ENCODE results near the gene MTFMT. TPM values are rescaled to one million over a fixed set of nuclear protein-coding genes. Genes with fewer than 3 reads are reported as not detected.

The MTFMT gene
- polyA plus RNA-seq, 1 experiment = 15.3 TPM

GRCh38 chr15:65068403-65068788 lies 39.0 kb upstream of the MTFMT start:
- peak overlapping the region; percentile 91 for H3K27ac ChIP-seq (ENCODE audit: low read depth, low read length)
- DNase-seq (ENCODE audit: low read depth, low spot score) = no peak
- ChIA-PET POLR2A (interaction anchor here (0.5 to 2.9 kb wide), 9 partner anchors 9 to 237 kb away, joined by 3 to 32 read pairs (median 9); partner anchors contain the start of genes RNU5B-1 and SLC51B), CTCF (interaction anchor here (1.0 to 4.1 kb wide), 5 partner anchors 10 to 33 kb away, joined by 3 to 27 read pairs (median 13); no protein-coding TSS in a partner anchor)
- no peak for TF ChIP-seq CTCF (IDR thresholded peaks at IDR 0.05; ENCODE audit: low read depth, low read length)
- peak overlapping the region; percentile 53; the same call in 1 of the 2 replicates for H3K4me3 ChIP-seq (ENCODE audit: low read depth, low read length)
- no peaks in the 10 kb centered on the region for H3K9me3 ChIP-seq (ENCODE audit: control insufficient read depth, insufficient read depth, low read length)
- H3K27me3 ChIP-seq (ENCODE audit: control insufficient read depth, insufficient read depth, low read length) = peaks cover 9% of the 10 kb centered on the region

- H3K4me3 ChIP-seq (ENCODE audit: low read depth, low read length) = peak within 1 kb of the TSS; percentile 53
- ChIA-PET POLR2A (interaction anchor here (0.5 to 2.9 kb wide), 7 partner anchors 9 to 237 kb away, joined by 3 to 32 read pairs (median 16); partner anchors contain the start of gene RNU5B-1), CTCF (interaction anchor here (1.0 to 4.1 kb wide), 6 partner anchors 10 to 34 kb away, joined by 3 to 27 read pairs (median 8); no protein-coding TSS in a partner anchor)
Measured at GRCh38 chr15:65067645-65068402, 38.4 kb upstream of the MTFMT start, which contains the start of gene RASL12. TSS of gene RASL12 (minus strand) at chr15:65067991. CDS start at chr15:65067835, 156 bp downstream.

GRCh38 chr15:65067317-65067644 lies 37.8 kb upstream of the MTFMT start:
- no peak for DNase-seq (ENCODE audit: low read depth, low spot score)
- no peak for TF ChIP-seq CTCF (IDR thresholded peaks at IDR 0.05; ENCODE audit: low read depth, low read length)
- no peaks in the 10 kb centered on the region for H3K9me3 ChIP-seq (ENCODE audit: control insufficient read depth, insufficient read depth, low read length)
- ChIA-PET CTCF (interaction anchor here (1.3 to 4.1 kb wide), 4 partner anchors 12 to 33 kb away, joined by 4 to 27 read pairs (median 12); no protein-coding TSS in a partner anchor), POLR2A (interaction anchor here (0.6 to 2.9 kb wide), 2 partner anchors 13 to 15 kb away, joined by 8 to 16 read pairs; no protein-coding TSS in a partner anchor)
- H3K4me3 ChIP-seq (ENCODE audit: low read depth, low read length) = peak overlapping the region; percentile 53
- H3K27me3 ChIP-seq (ENCODE audit: control insufficient read depth, insufficient read depth, low read length) = peaks cover 9% of the 10 kb centered on the region
- no peak overlapping the region for H3K27ac ChIP-seq (ENCODE audit: low read depth, low read length)

More at GRCh38 chr15:65067645-65068402, 38.4 kb upstream of the MTFMT start, which contains the start of gene RASL12:
- Histone ChIP-seq H3K9me3 (ENCODE audit: control insufficient read depth, insufficient read depth, low read length) (no peaks in the 10 kb centered on the region), H3K27ac (ENCODE audit: low read depth, low read length) (peak within 1 kb of the TSS; percentile 91), H3K27me3 (ENCODE audit: control insufficient read depth, insufficient read depth, low read length) (peaks cover 9% of the 10 kb centered on the region)
- DNase-seq (ENCODE audit: low read depth, low spot score) = no peak
- no peak for TF ChIP-seq CTCF (IDR thresholded peaks at IDR 0.05; ENCODE audit: low read depth, low read length)

GRCh38 chr15:65066635-65067316 lies 37.3 kb upstream of the MTFMT start:
- peaks cover 9% of the 10 kb centered on the region for H3K27me3 ChIP-seq (ENCODE audit: control insufficient read depth, insufficient read depth, low read length)
- DNase-seq (ENCODE audit: low read depth, low spot score) = no peak
- H3K4me3 ChIP-seq (ENCODE audit: low read depth, low read length) = peak overlapping the region; percentile 53
- POLR2A ChIA-PET = interaction anchor here (0.5 to 0.6 kb wide), 3 partner anchors 10 to 54 kb away, joined by 3 to 8 read pairs (median 7); no protein-coding TSS in a partner anchor
- TF ChIP-seq CTCF (IDR thresholded peaks at IDR 0.05; ENCODE audit: low read depth, low read length) = no peak
- H3K27ac ChIP-seq (ENCODE audit: low read depth, low read length) = no peak overlapping the region
- H3K9me3 ChIP-seq (ENCODE audit: control insufficient read depth, insufficient read depth, low read length) = no peaks in the 10 kb centered on the region
- CTCF ChIA-PET = interaction anchor here (0.7 to 4.1 kb wide), 5 partner anchors 12 to 33 kb away, joined by 3 to 27 read pairs (median 4); no protein-coding TSS in a partner anchor
